Bone marrow (tissue), 2 donors: ENCODE results near the gene MCL1.

ENCODE experiments used
- DNase-seq, 2 donors: peaks; one replicate each; lab custom pipeline; 2025; lab: John Stamatoyannopoulos, UW

The MCL1 gene

GRCh38 chr1:150537732-150538684 lies 41.4 kb downstream of the MCL1 start:
- no peak for DNase-seq

GRCh38 chr1:150536836-150537731 lies 42.3 kb downstream of the MCL1 start:
- DNase-seq, result no peak

- DNase-seq, result no peak
Observed at GRCh38 chr1:150535511-150536287, 43.7 kb downstream of the MCL1 start.

- no peak for DNase-seq
Observed at GRCh38 chr1:150534002-150534401, 45.4 kb downstream of the MCL1 start.

- DNase-seq, result no peak
Observed at GRCh38 chr1:150532860-150533259, 46.5 kb downstream of the MCL1 start.

- no peak for DNase-seq
Observed at GRCh38 chr1:150530491-150531159, 48.8 kb downstream of the MCL1 start.

- DNase-seq, result no peak
Observed at GRCh38 chr1:150529017-150529416, 50.4 kb downstream of the MCL1 start.

- DNase-seq, result no peak
Observed at GRCh38 chr1:150528196-150528595, 51.2 kb downstream of the MCL1 start.

GRCh38 chr1:150525348-150525747 lies 54.1 kb downstream of the MCL1 start:
- DNase-seq, result no peak
